GM21390 (cell line): ENCODE data around the gene PTCH2.
"Not testable (repeated sequence)": the region's sequence is repeated elsewhere in the genome, so short reads cannot be mapped to it uniquely, and the experiment has no call there.

ENCODE experiments used
- ATAC-seq: cut with Tn5 transposase; IDR thresholded peaks from one replicate; pipeline ENCODE4 v1.9.1; 2021; ENCODE audit not compliant: unreplicated experiment

The PTCH2 gene

DNA sequence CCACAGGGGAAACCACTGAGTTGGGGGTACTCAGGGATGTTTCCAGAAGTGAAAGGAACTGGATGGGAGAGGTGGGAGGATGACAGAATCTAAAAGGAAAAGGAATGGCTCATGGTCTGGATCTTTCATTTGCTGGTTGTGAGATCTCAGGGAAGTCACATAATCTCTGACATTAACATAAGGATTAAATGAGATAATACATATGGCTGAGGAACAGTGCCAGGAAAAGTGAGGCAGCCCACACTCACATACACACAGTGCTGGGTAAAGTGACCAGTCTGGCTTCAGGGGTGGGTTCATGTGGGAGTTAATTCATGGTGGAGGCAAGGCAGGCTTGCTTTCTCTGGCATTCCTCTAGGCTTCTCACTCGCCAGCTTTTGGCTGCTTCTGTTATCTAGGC is 3.9 kb upstream of the PTCH2 start:
- no peak for ATAC-seq

DNA sequence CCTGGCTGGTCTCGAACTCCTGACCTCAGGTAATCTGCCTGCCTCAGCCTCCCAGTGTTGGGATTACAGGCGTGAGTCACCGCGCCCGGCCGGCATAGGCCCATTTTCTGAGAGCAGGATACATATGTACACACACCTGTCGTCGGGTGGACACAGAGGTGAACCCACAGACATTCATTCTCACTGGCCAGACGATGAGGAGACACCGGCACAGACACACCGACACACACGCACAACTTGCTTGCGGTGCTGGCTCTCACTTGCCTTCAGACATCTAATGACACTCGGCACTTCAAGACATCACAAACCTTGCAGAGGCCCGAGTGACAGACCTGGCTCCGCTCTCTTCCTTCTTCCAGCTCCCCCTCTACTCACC is 579 bp downstream of the PTCH2 start:
- no peak for ATAC-seq

DNA sequence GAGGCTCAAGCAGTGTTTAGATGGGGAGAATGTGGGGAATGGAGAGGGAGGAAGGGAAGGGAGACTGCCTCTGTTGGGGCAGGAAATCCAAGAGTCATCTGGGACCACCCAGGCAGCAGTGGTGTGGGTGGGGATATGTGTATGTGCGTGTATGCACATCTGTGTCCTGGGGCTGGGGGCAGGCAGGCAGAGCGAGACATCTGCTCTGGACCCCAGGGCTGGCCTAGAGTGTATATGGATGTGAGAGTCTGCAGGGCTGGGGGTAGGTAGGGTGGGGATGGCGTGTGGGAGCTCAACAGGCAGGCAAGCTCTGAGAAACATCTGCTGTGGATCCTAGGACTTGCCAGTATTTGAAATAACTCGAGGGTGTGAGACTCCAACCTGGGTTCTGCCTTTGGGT is 3.5 kb downstream of the PTCH2 start:
- ATAC-seq = no peak

DNA sequence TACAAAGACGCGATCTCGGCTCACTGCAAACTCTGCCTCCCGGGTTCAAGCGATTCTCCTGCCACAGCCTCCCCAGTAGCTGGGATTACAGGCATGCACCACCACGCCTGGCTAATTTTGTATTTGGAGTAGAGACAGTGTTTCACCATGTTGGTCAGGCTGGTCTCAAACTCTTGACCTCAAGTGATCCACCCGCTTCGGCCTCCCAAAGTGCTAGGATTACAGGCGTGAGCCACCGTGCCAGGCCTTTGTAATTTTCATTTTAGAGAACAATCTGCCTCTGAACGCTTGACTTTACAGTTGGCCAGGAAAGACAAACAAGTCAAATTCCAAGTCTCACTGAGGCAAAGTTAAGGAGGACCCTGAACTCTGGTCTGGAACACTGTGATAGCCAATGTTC is 4.8 kb downstream of the PTCH2 start:
- ATAC-seq = not testable (repeated sequence)

DNA sequence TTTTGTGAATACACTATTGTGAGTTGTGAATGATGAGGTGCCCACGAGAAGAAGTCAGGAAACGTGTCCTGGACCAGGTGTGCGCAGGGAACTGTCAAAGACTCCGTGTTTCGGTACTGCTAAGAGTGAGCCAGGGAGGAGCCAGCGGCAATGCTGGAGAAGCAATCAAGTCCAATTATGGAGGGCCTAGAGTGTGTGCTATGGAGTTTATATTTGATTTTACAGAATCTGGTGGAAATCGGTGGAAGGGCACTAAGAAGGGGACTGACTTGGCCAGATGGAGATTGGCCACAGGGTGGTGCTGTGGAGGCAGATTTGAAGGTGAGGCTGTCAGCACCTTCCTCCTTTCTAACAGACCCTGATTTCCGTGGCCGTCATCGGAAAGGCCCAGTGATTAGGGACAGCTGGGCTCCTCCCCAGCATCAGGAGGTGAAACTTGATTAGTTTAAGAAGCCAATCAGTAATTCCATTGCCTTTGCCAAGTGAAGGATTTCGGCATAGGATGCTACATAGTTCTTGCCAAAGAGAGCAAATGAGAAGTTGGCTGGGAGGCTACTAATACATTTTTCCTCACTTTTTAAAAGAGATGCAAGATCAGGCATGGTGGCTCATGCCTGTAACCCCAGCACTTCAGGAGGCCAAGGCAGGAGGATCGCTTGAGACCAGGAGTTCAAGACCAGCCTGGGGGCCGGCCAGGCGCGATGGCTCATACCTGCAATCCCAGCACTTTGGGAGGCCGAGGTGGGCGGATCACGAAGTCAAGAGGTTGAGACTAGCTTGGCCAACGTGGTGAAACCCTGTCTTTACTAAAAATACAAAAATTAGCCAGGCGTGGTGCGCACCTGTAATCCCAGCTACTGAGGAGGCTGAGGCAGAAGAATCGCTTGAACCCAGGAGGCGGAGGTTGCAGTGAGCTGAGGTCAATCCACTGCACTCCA is 7.0 kb downstream of the PTCH2 start:
- ATAC-seq = no peak

DNA sequence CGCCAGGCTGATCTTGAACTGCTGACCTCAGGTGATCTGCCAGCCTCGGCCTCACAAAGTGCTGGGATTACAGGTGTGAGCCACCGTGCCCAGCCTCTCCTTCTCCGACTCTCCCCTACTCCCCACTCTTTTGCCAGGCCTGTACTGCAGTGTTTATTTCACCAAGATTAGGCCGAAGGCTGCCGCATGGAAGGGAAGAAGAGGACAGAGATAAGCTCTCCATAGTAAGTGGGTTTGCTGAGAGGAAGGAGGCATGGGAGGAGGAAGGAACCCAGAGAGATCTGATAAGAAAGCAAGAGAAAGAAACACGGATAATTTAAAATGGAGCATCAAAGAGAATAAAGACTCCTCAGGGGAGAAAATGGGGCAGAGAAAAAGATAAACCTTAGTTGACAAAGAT is 8.7 kb downstream of the PTCH2 start:
- ATAC-seq = no peak

DNA sequence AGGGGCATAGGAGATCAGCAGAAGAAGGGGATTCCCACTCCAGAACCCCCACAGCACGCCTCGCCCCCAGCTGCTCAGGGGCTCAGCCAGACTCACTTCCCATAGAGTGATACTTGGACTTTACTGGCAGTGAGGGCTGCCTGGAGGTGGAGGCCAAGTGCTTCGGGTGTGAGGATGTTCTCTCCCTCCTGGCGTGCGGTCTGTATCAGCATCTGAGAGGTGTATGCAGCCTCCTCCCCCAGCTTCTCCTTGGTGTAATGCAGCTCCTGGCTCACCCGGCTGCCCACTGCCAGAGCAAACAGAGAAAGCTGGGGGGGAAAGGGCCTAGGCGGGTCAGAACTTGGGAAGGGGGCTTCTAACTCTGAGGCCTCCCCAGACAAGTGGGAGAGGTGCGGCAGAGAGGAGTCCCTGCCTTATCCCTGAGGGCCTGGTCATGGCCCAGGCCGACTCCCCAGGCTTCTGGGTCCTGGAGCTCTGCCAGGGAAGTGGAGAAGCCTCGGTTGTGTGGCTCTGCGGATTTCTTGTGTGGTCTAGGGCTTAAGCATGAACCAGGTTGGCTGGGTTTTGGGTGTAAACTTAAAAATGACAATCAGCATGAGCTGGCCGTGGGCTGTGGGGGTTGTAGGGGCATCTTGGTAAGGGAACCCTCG is 10.9 kb downstream of the PTCH2 start:
- ATAC-seq = no peak

DNA sequence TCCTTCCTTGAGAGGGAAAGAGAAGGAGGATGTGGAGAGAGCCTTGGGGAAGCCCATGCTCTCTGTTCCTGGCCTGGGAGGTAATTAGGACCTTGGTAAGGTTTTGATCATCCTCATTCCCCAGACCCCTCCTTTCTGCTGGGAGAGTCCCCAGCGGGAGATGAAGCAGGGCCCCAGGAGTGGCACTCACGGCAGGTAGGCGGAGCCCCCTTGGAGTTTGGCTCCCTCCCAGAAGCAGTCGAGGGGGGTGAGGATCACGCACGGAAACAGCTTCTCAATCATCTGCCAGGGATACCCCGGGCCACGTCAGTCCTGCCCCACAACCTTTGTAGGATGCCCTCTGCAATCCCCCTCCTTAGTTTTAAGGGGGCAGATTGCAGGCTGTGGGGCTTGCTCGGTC is 11.5 kb downstream of the PTCH2 start:
- ATAC-seq = no peak

DNA sequence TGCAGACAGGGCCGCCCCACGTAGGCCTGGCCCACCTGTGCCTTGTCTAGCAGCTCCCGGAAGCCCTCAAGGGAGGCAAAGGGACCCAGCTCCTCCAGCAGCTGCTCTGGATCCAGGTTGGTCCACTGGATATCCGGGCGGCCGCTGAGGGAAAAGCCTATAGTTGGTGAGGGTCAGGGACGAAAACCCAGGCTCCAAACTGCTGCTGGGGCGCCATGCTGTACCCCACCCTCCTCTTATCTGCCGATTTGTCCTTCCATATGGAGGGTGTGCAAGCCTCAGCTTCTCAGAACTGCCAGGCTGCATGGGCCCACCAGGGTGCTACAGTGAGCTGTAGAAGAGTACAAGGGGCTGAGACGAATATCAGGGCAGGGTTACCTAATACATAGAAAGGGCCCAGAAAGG is 12.2 kb downstream of the PTCH2 start:
- ATAC-seq = no peak

DNA sequence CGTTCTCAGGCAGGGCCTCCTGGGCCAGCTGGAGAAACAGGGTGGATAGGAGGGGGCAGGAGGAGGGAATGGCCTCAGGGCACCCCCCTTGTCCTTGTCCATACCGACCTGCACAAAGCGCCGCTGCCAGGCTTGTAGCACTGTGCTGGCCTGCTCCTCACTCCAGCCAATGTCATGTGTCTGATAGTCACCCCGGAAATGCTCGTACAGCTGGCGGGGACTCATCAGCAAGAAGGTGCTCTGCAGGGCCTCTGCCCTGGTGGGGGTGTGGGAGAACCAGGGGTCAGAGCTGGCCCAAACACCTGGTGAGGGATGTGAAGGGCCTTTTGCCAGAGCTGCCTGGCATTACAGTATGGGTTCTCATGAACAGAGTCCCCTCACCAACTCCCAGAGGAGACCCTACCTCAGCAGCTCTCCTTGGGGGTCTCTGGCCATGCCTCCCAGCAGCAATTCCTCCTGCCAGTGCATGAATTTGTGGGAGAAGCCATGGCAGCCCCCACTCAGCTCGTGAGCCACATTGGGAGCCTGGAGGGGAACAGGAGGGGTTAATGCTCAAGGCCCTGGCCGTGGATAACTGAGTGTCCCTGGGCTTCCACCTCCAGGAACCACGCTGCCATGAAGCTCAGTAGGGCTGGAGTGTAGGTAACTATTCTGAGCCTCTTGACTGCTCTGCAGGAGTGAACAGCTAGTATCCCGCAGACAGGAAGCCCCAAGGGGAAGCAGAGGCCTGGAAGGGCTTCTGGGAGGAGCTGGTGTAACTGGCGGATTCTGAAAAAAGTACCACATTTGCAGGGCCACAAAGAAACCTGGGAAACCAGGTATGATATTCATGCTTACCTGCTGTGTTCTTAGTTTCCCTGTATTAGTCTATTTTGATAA is 13.3 kb downstream of the PTCH2 start:
- ATAC-seq = no peak

DNA sequence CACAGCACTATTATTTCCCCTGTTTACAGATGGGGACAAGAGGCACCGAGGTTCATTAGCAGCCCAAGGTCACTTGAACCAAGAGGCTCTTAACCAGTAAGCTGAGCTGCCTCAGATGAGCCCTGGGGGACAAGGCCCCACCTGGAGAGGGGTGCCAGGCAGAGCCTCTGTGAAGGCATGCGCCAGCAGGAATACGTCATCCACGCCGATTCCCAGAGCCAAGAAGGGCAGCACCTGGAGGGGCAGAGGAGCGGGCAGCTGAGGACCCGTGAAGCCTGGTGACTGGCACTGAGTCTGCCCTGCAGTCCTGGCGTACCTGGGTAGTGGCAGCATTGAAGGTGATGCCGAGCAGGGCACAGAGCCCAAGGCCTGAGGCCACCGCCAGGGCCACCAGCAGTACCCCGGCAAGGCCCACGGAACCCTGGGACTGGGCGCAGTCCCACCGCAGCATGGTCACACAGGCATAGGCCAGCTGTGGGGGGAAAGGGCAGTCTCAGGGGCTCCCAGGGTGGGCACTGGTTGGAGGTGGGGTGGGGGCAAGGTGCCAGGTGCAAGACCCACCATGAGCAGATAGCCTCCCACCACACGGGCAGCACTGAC is 14.1 kb downstream of the PTCH2 start:
- no peak for ATAC-seq

DNA sequence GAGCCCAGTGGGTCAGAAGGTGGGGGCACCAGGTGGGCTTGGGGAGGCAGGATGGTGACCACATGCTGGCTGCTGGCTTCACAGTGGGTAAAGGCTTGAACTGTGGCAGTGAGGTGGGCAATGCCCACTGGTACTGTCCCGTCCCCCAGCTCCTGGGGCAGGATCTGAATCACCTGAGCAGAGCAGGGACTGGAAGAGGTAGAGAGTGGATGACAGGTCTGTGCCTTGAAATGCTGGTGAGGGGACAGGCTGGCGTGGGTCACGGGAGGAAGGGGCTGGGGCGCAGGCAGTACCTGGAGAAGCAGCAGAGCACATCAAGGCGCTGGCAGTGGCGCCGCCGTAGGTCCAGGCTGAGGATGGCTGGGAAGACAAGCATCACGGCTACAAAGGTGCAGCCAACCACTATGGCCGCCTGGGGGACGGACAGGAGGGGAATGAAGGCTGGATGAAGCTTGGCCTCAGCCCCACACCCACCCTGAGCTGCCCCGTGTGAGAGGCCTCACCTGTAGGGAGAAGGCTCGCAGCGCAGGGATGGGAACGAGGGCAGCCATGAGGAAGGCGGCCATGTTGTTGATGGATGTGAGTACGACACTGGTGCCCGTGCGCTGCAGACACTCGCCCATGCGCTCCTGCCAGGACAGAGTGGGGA is 14.9 kb downstream of the PTCH2 start:
- ATAC-seq = no peak

DNA sequence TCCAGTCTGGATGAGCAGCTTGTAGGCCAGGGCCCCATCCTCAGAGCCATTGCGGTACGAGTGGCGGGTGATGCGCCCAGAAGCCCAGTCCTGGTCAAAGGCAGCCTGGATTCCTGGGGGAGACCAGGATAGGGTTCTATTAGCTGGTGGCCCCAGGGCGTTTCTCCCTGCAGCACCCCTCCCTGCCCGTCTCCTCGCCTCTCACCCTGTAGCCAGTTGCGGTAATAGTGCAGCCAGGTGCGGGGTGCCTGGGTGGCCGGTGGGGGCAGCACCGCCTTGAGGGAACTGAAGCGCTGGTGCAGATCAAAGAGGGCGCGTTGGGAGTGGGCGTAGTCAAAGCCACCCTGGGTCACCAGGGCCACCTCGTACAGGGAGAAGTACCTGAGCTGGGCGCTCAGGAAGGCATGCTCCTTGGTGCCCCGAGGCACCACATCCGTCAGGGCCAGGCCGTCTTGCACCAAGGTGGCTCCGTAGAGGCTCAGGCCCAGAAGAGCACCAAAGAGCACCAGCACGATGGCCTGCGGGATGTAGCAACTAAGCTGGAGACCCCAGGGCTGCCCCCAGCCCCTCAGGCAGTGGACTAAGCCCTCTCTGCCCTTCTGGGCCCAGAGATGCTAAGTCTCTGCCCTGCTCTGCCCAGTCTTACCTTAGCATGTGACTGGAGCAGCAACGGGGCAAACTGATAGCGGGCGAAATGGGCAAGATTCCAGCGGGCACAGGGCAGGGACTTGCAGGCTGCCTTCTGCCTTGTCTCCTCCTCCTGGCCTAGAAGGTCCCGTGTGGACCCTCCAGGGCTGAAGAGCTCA is 15.7 kb downstream of the PTCH2 start:
- no peak for ATAC-seq

DNA sequence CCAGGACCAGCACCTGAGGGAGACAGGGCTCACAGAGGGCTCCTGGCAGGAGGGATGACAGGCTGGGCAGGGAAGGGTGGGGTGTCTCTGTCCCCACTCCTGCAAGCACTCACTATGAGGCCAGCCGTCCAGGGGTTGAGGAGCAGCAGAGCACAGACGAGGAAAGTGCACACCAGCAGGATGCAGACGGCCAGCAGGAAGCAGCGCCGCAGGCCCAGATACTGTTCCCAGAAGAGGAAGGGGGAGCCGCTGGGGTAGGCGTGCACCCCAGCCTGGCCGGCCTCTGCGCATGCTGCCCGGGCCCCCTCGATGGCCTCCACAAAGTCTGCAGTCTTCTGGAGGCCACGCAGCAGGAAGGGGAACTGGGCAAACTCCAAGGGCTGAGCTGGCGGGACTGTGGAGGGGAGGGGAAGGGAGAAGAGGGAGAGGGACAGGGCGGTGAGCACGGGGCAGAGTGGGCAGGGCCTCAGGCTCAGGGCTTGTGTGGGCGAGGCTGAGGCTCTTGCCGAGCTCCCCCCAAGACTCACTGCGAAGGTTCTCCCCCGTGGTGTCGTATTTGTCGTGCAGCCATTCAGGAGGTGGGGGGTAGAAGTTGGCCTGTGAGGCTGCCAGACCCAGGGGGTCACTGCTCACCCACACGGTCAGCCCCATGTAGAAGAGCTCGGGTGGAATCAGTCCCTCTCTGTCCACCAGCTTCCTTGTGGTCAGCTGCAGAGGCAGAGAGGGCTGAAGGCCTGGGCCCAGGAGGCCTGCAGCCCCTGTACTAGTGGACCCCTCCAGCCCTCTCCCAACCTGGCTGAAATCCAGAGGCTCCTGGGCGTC is 16.5 kb downstream of the PTCH2 start:
- ATAC-seq = no peak

DNA sequence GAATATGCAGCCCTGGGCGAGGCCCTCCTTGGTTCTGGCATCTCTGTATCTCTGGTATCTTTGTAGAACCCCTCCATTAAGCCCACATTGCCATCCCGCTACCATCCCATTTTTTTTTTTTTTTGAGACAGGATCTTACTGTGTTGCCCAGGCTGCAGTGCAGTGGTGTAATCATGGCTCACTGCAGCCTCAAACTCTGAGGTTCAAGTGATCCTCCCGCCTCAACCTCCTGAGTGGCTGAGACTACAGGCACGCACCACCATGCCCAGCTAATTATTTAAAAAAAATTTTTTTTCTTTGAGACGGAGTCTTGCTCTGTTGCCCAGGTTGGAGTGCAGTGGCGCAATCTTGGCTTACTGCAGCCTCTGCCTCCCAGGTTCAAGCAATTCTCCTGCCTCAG is 18.7 kb downstream of the PTCH2 start:
- ATAC-seq = not testable (repeated sequence)

DNA sequence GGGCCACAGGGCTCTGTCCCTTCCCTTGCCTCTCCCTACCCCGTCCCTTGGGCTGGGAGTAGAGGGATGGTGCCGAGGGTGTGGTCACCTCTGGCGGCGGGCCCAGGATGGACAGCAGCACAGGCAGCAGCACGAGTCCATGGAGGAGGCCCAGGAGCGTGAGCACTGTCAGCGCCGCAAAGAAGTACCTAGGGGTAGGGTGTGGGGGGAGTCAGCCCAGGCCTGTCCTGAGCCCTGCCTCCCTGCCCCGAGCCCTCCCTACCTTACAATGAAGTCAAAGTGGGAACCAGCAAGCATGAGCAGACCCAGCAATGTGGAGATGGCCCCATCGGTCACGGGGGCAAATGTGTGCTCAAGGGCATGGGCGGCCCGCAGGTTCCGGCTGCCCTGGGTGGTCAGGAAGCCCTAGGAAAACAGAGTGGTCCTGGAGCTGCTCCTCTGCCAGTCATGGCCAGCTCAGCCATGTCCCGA is 20.0 kb downstream of the PTCH2 start:
- no peak for ATAC-seq

DNA sequence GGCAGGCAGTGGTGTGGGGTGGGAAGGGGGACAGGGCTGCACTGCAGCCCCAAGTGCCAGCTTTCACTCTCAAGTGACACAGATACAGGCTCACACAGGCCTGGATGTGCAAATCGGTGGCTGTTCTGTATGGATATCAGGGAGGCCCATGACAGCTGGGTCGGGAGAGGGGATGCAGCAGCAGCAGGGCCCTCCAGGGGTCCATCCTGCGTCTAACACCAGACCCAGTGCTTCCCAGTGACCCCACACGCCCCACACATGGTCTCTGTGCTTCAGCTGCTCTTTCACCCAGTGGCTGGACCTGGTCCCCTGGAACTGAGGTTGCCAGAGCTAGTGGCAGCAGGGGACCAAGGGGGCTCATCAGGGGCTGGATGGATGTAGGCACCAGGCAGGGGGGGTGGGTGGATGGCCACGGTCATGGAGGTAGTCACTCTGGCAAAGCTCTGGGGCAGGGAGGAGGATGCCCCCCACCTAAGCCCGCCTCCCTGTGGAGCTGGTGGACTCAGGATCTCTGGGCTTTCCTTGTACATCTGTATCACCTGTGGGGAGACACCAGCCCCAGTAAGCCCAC is 20.8 kb downstream of the PTCH2 start:
- ATAC-seq = no peak

DNA sequence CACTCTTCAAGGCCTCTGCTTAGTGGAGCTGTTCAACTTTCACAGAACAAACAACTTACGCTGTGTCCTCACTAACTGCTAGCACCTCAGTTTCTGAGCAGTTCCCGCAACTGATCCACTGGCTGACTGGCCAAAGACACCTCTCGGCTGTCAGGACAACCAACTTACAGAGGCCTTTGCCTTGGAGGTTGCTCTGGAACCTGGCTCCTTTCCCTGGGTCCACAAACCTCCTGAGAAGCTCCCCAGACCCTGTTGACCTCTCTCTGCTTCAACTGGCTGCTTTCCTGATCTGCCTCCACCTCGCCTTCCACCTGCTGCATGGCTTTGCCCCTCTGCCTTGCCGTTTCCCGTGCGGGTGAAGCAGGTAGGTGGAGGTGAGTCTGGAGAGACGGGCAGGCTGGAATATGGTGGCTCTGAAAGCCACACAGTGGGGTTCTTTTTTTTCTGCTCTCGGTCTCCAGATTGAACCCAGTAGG is 21.8 kb downstream of the PTCH2 start:
- no peak for ATAC-seq
